Measurements from ENCODE around the gene VPS45.

DNA sequence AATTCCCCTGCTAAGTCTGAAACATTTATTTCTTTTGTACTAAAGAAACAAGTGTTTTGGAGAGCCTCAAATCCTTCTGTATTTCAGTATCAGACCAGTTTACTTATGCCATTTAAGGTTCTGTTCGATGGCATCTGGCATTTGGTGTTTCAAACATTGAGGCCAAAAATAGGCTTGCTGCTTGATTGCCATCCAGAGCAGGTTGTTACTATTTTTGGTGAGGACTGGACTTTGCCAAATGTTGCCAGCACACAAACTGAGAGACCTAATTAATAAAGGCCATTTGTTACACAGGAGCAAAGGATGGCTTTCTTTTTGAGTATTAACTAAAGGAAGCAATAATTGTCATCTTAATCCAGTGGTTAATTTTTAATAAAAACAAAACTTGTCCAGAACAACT lies 26.2 kb downstream of the VPS45 start:
- TF ChIP-seq POLR2AphosphoS5 (IDR thresholded peaks at IDR 0.05) (no peak), EP300 (IDR thresholded peaks at IDR 0.05; ENCODE audit: low read depth) (no peak)
- TF ChIP-seq, protein P1, sequence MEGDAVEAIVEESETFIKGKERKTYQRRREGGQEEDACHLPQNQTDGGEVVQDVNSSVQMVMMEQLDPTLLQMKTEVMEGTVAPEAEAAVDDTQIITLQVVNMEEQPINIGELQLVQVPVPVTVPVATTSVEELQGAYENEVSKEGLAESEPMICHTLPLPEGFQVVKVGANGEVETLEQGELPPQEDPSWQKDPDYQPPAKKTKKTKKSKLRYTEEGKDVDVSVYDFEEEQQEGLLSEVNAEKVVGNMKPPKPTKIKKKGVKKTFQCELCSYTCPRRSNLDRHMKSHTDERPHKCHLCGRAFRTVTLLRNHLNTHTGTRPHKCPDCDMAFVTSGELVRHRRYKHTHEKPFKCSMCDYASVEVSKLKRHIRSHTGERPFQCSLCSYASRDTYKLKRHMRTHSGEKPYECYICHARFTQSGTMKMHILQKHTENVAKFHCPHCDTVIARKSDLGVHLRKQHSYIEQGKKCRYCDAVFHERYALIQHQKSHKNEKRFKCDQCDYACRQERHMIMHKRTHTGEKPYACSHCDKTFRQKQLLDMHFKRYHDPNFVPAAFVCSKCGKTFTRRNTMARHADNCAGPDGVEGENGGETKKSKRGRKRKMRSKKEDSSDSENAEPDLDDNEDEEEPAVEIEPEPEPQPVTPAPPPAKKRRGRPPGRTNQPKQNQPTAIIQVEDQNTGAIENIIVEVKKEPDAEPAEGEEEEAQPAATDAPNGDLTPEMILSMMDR (IDR thresholded peaks at IDR 0.05): no peak

Measured in transverse colon (tissue), 4 donors.